Trophoblast cell (in vitro differentiated cells and primary cell): Measurements from ENCODE around the gene NADSYN1.

ENCODE experiments used
- DNase-seq, 2 donors: peaks; one replicate each; pipeline ENCODE4 v3.0.0-alpha.2; 2016
- H2AFZ ChIP-seq: 2 replicates; pipeline ENCODE4 v1.6.1; 2013; ENCODE audit warnings: low read length, moderate library complexity, mild to moderate bottlenecking; ENCODE audit not compliant: insufficient read depth, poor library complexity
- H2AK5ac ChIP-seq: 2 replicates; pipeline ENCODE4 v1.6.1; 2013; ENCODE audit warnings: mild to moderate bottlenecking, low read length
- H2BK120ac ChIP-seq: 2 replicates; pipeline ENCODE4 v1.6.1; 2013; ENCODE audit warnings: low read length, mild to moderate bottlenecking, moderate library complexity; ENCODE audit not compliant: insufficient read depth, poor library complexity
- H2BK12ac ChIP-seq: 2 replicates; pipeline ENCODE4 v1.6.1; 2013; ENCODE audit warnings: mild to moderate bottlenecking, low read length, moderate library complexity
- H2BK5ac ChIP-seq: 2 replicates; pipeline ENCODE4 v1.6.1; 2013; ENCODE audit warnings: low read length, low read depth, moderate library complexity, mild to moderate bottlenecking; ENCODE audit not compliant: poor library complexity
- H3K14ac ChIP-seq: 2 replicates; pipeline ENCODE4 v1.6.1; 2013; ENCODE audit warnings: mild to moderate bottlenecking, low read length
- H3K18ac ChIP-seq: 2 replicates; pipeline ENCODE4 v1.6.1; 2013; ENCODE audit warnings: mild to moderate bottlenecking, low read length
- H3K23ac ChIP-seq: 2 replicates; pipeline ENCODE4 v1.6.1; 2013; ENCODE audit warnings: low read length
- H3K27ac ChIP-seq: 2 replicates; pipeline ENCODE4 v1.5.1; 2013; ENCODE audit warnings: low read depth, mild to moderate bottlenecking, inconsistent platforms, low read length, moderate library complexity
- H3K27me3 ChIP-seq: 2 replicates; pipeline ENCODE4 v1.6.1; 2013; ENCODE audit warnings: inconsistent platforms, mild to moderate bottlenecking, low read length, moderate library complexity; ENCODE audit not compliant: insufficient read depth
- H3K36me3 ChIP-seq, 2 experiments: 1 replicate in 1 of 2; 2 replicates in 1 of 2; pipeline ENCODE4 v1.6.1; 2013; ENCODE audit warnings: low read length in 2 of 2, mild to moderate bottlenecking in 2 of 2, moderate library complexity in 1 of 2; ENCODE audit not compliant: insufficient read depth in 2 of 2, control insufficient read depth in 1 of 2
- H3K4ac ChIP-seq: 2 replicates; pipeline ENCODE4 v1.6.1; 2013; ENCODE audit warnings: low read depth, mild to moderate bottlenecking, low read length, moderate library complexity
- H3K4me1 ChIP-seq, 2 experiments: 1 replicate in 1 of 2; 2 replicates in 1 of 2; pipeline ENCODE4 v1.6.1; 2013; ENCODE audit warnings: low read length in 2 of 2, mild to moderate bottlenecking in 2 of 2, moderate library complexity in 1 of 2; ENCODE audit not compliant: insufficient read depth in 2 of 2, control insufficient read depth in 1 of 2
- H3K4me2 ChIP-seq: 2 replicates; pipeline ENCODE4 v1.6.1; 2013; ENCODE audit warnings: inconsistent platforms, mild to moderate bottlenecking, low read length, moderate library complexity
- H3K4me3 ChIP-seq: 2 replicates; pipeline ENCODE4 v1.5.1; 2013; ENCODE audit warnings: mild to moderate bottlenecking, low read depth, low read length, inconsistent platforms
- H3K79me1 ChIP-seq: one replicate; pipeline ENCODE4 v1.6.1; 2013; ENCODE audit warnings: low read length
- H3K79me2 ChIP-seq: 2 replicates; pipeline ENCODE4 v1.6.1; 2013; ENCODE audit warnings: low read length, mild to moderate bottlenecking; ENCODE audit not compliant: control insufficient read depth, insufficient read depth, poor library complexity
- H3K9ac ChIP-seq: 2 replicates; pipeline ENCODE4 v1.6.1; 2013; ENCODE audit warnings: mild to moderate bottlenecking, low read length
- H3K9me3 ChIP-seq: 2 replicates; pipeline ENCODE4 v1.6.1; 2013; ENCODE audit warnings: low read depth, mild to moderate bottlenecking, control low read depth, inconsistent platforms, low read length; ENCODE audit not compliant: insufficient read depth
- H4K12ac ChIP-seq: 2 replicates; pipeline ENCODE4 v1.6.1; 2013; ENCODE audit warnings: low read depth, mild to moderate bottlenecking, low read length, moderate library complexity
- H4K8ac ChIP-seq: 2 replicates; pipeline ENCODE4 v1.6.1; 2013; ENCODE audit warnings: low read depth, mild to moderate bottlenecking, low read length, moderate library complexity
- H4K91ac ChIP-seq: one replicate; pipeline ENCODE4 v1.6.1; 2013; ENCODE audit warnings: low read depth, mild to moderate bottlenecking, low read length, moderate library complexity
- WGBS: extraction: QIAGEN DNeasy Blood & Tissue Kit; methylation state at CpG from one replicate; pipeline ENCODE4 v1.1.7; 2013; ENCODE audit warnings: missing lambda C conversion rate; ENCODE audit not compliant: insufficient read length, insufficient coverage; ENCODE audit errors: extremely low coverage; 5-methylcytosine and 5-hydroxymethylcytosine counted together

NADSYN1 gene

GRCh38 chr11:71408826-71409225, 44.2 kb upstream of the NADSYN1 start:
- H3K4me3 ChIP-seq: no peak overlapping the region
- H3K79me1 ChIP-seq: no peaks in the 10 kb centered on the region
- no peak for DNase-seq
- H3K36me3 ChIP-seq: no peaks in the 10 kb centered on the region
- no peak overlapping the region for H2BK5ac ChIP-seq
- no peak overlapping the region for H4K91ac ChIP-seq
- H3K79me2 ChIP-seq: no peaks in the 10 kb centered on the region
- no peak overlapping the region for H3K4ac ChIP-seq
- no peak overlapping the region for H2BK12ac ChIP-seq
- H3K18ac ChIP-seq: no peak overlapping the region
- no peak overlapping the region for H2BK120ac ChIP-seq
- H2AK5ac ChIP-seq: no peak overlapping the region
- no peak overlapping the region for H3K27ac ChIP-seq
- H3K23ac ChIP-seq: no peak overlapping the region
- H3K9ac ChIP-seq: no peak overlapping the region
- H2AFZ ChIP-seq: no peak overlapping the region
- no peak overlapping the region for H3K14ac ChIP-seq
- H3K9me3 ChIP-seq: peaks cover 9% of the 10 kb centered on the region
- H3K4me2 ChIP-seq: no peak overlapping the region
- no peak overlapping the region for H4K12ac ChIP-seq
- WGBS: no CpG with 5 or more reads among the region's 7 CpGs
- H3K4me1 ChIP-seq: no peaks in the 10 kb centered on the region
- H4K8ac ChIP-seq: no peak overlapping the region
- H3K27me3 ChIP-seq: no peaks in the 10 kb centered on the region

GRCh38 chr11:71410363-71410966, 42.5 kb upstream of the NADSYN1 start:
- Histone ChIP-seq H3K23ac (no peak overlapping the region), H3K14ac (no peak overlapping the region)
- no CpG with 5 or more reads among the region's 7 CpGs for WGBS

GRCh38 chr11:71414645-71415044, 38.4 kb upstream of the NADSYN1 start:
- H3K23ac ChIP-seq: no peak overlapping the region
- no peak overlapping the region for H3K14ac ChIP-seq
- no peak overlapping the region for H3K4me3 ChIP-seq
- H2AFZ ChIP-seq: no peak overlapping the region
- no peaks in the 10 kb centered on the region for H3K36me3 ChIP-seq
- no peak overlapping the region for H2BK120ac ChIP-seq
- H3K4me1 ChIP-seq: no peaks in the 10 kb centered on the region
- H4K8ac ChIP-seq: no peak overlapping the region
- no peak overlapping the region for H4K91ac ChIP-seq
- H2BK5ac ChIP-seq: no peak overlapping the region
- H3K79me1 ChIP-seq: no peaks in the 10 kb centered on the region
- peaks cover 3% of the 10 kb centered on the region for H3K9me3 ChIP-seq
- no peak overlapping the region for H3K18ac ChIP-seq
- no peaks in the 10 kb centered on the region for H3K79me2 ChIP-seq
- H3K9ac ChIP-seq: no peak overlapping the region
- H3K4ac ChIP-seq: no peak overlapping the region
- H3K4me2 ChIP-seq: no peak overlapping the region
- no peak overlapping the region for H4K12ac ChIP-seq
- H3K27me3 ChIP-seq: no peaks in the 10 kb centered on the region
- no peak overlapping the region for H2BK12ac ChIP-seq
- no peak for DNase-seq
- H2AK5ac ChIP-seq: no peak overlapping the region
- no peak overlapping the region for H3K27ac ChIP-seq

More at GRCh38 chr11:71410363-71410966, 42.5 kb upstream of the NADSYN1 start:
- no peaks in the 10 kb centered on the region for H3K79me2 ChIP-seq
- H3K4me1 ChIP-seq: no peaks in the 10 kb centered on the region
- no peak overlapping the region for H2BK5ac ChIP-seq
- no peak overlapping the region for H2AFZ ChIP-seq
- H3K18ac ChIP-seq: no peak overlapping the region
- no peak overlapping the region for H3K4me2 ChIP-seq
- no peak overlapping the region for H3K4ac ChIP-seq
- no peak overlapping the region for H2BK12ac ChIP-seq
- no peaks in the 10 kb centered on the region for H3K79me1 ChIP-seq
- peaks cover 7% of the 10 kb centered on the region for H3K9me3 ChIP-seq
- no peak overlapping the region for H3K27ac ChIP-seq
- no peak overlapping the region for H4K12ac ChIP-seq
- no peak overlapping the region for H2AK5ac ChIP-seq
- H3K27me3 ChIP-seq: no peaks in the 10 kb centered on the region
- no peak overlapping the region for H3K9ac ChIP-seq
- no peak overlapping the region for H3K4me3 ChIP-seq
- no peak overlapping the region for H4K91ac ChIP-seq
- peak in 1 of 2 donors; percentile 42 for DNase-seq
- no peak overlapping the region for H4K8ac ChIP-seq
- H3K36me3 ChIP-seq: no peaks in the 10 kb centered on the region
- H2BK120ac ChIP-seq: no peak overlapping the region

- H2BK12ac ChIP-seq: no peak overlapping the region
- H3K14ac ChIP-seq: no peak overlapping the region
- H3K4me2 ChIP-seq: no peak overlapping the region
- DNase-seq: no peak
- H3K4me3 ChIP-seq: no peak overlapping the region
- no peak overlapping the region for H2BK5ac ChIP-seq
- no peak overlapping the region for H3K27ac ChIP-seq
- no peaks in the 10 kb centered on the region for H3K9me3 ChIP-seq
- no peaks in the 10 kb centered on the region for H3K79me2 ChIP-seq
- H4K8ac ChIP-seq: no peak overlapping the region
- H2BK120ac ChIP-seq: no peak overlapping the region
- H3K23ac ChIP-seq: no peak overlapping the region
- H3K27me3 ChIP-seq: no peaks in the 10 kb centered on the region
- no peaks in the 10 kb centered on the region for H3K4me1 ChIP-seq
- no peak overlapping the region for H2AFZ ChIP-seq
- no peaks in the 10 kb centered on the region for H3K79me1 ChIP-seq
- WGBS: no CpG with 5 or more reads among the region's 8 CpGs
- H3K9ac ChIP-seq: no peak overlapping the region
- no peaks in the 10 kb centered on the region for H3K36me3 ChIP-seq
- no peak overlapping the region for H4K91ac ChIP-seq
- H3K4ac ChIP-seq: no peak overlapping the region
- H3K18ac ChIP-seq: no peak overlapping the region
- no peak overlapping the region for H4K12ac ChIP-seq
- H2AK5ac ChIP-seq: no peak overlapping the region
Measured at GRCh38 chr11:71418643-71419042, 34.4 kb upstream of the NADSYN1 start.
